Thyroid gland (tissue), 4 donors: Measurements from ENCODE around the gene PIGS. TPM values are rescaled to one million over a fixed set of nuclear protein-coding genes. Genes with fewer than 3 reads are reported as not detected.
"Not testable (repeated sequence)": the region's sequence is repeated elsewhere in the genome, so short reads cannot be mapped to it uniquely, and the experiment has no call there.

Experiments used
- DNase-seq, 2 donors: peaks; one replicate each; pipeline ENCODE4 v3.0.0-alpha.2; 2019
- H3K27ac ChIP-seq, 3 donors: fragments of 200-600 bp; sonication (generic); 1 replicate in 2 of 3; 2 replicates in 1 of 3; pipeline ENCODE4 v1.5.1; 2016 to 2019; ENCODE audit warnings: mild to moderate bottlenecking in 1 of 3, moderate library complexity in 1 of 3
- H3K27me3 ChIP-seq: fragments of 200-600 bp; sonication (generic); one replicate; pipeline ENCODE4 v1.5.1; 2019
- H3K36me3 ChIP-seq, 2 donors: fragments of 200-600 bp; sonication (generic); one replicate each; pipeline ENCODE4 v1.5.1; 2016 to 2019
- H3K4me1 ChIP-seq, 2 donors: fragments of 200-600 bp; sonication (generic); one replicate each; pipeline ENCODE4 v1.5.1; 2017 to 2019
- H3K4me3 ChIP-seq, 3 donors: fragments of 200-600 bp; sonication (generic); replicated peaks in 1 of 3; 1 replicate in 2 of 3; 2 replicates in 1 of 3; pipeline ENCODE4 v1.5.1; 2016; ENCODE audit warnings: mild to moderate bottlenecking in 1 of 3
- H3K9me3 ChIP-seq: fragments of 200-600 bp; sonication (generic); one replicate; pipeline ENCODE4 v1.5.1; 2017
- CTCF ChIP-seq, 6 experiments: fragments of 200-600 bp in 3 of 6; fragments of 450-650 bp in 3 of 6; sonication (generic) in 3 of 6; IDR thresholded peaks; one replicate each; pipeline ENCODE4 v1.5.1; 2016 to 2019; ENCODE audit warnings: antibody characterized with exemption in 6 of 6, mild to moderate bottlenecking in 2 of 6, inconsistent platforms in 1 of 6, moderate library complexity in 1 of 6
- POLR2A ChIP-seq, 2 donors: fragments of 450-650 bp; IDR thresholded peaks; one replicate each; pipeline ENCODE4 v1.6.1; 2017; ENCODE audit warnings: antibody characterized with exemption in 2 of 2, mild to moderate bottlenecking in 2 of 2, moderate library complexity in 1 of 2
- WGBS, 2 donors: methylation state at CpG; one replicate each; pipeline ENCODE4 v1.1.5; 2017; 5-methylcytosine and 5-hydroxymethylcytosine counted together
- intact Hi-C: fragments of 100-400 bp; cut with DNase I; formaldehyde crosslinking; loops from one replicate; pipeline ENCODE4 v1.15.1; 2023
- total RNA-seq, 4 donors: library from RNA; depleted of rRNA; stranded (reverse); fragments of >200 nt; gene quantifications; one replicate each; pipeline ENCODE4 v1.2.3, GENCODE V29; 2016

PIGS gene
- total RNA-seq, 4 donors from 2014 or later = 37.2 to 111 (median 74.7) TPM

GRCh38 chr17:28613931-28614381 is 42.6 kb upstream of the PIGS start, which contains the start of gene RSKR:
Gene RSKR, minus strand, starts transcription at chr17:28614185. Its CDS starts 24 bp downstream, at chr17:28614161.
- TF ChIP-seq POLR2A (IDR thresholded peaks at IDR 0.05) (no peak), CTCF (IDR thresholded peaks at IDR 0.05) (no peak)
- H3K9me3 ChIP-seq = no peaks in the 10 kb centered on the region
- H3K27me3 ChIP-seq = no peaks in the 10 kb centered on the region
- H3K4me3 ChIP-seq = no peak within 1 kb of the TSS
- DNase-seq = no peak
- H3K4me1 ChIP-seq = peaks cover 0 to 6% of the 10 kb centered on the region in 2 donors
- intact Hi-C loops = loop anchor here (2.0 to 5.0 kb wide), 2 partner anchors 67 to 122 kb away; no protein-coding TSS in a partner anchor
- H3K36me3 ChIP-seq = peaks cover 47 to 50% of the 10 kb centered on the region in 2 donors
- peak within 1 kb of the TSS in 1 of 3 donors; percentile 15 for H3K27ac ChIP-seq
- WGBS, 2 donors = 87% methylated on average over 5 of the region's 5 CpGs

GRCh38 chr17:28612936-28613872 is 41.9 kb upstream of the PIGS start:
- DNase-seq = peak; percentile 48 to 49
- 78 to 87% methylated on average over 6 of the region's 6 CpGs for WGBS, 2 donors
- TF ChIP-seq POLR2A (IDR thresholded peaks at IDR 0.05) (no peak), CTCF (IDR thresholded peaks at IDR 0.05) (peak; percentile 33 to 76 (median 58))
- peak overlapping the region in 1 of 3 donors; percentile 15 for H3K27ac ChIP-seq
- peaks cover 40 to 43% of the 10 kb centered on the region in 2 donors for H3K36me3 ChIP-seq
- H3K9me3 ChIP-seq = no peaks in the 10 kb centered on the region
- no peaks in the 10 kb centered on the region for H3K27me3 ChIP-seq
- intact Hi-C loops = loop anchor here (2.0 to 5.0 kb wide), 2 partner anchors 66 to 121 kb away; no protein-coding TSS in a partner anchor
- H3K4me3 ChIP-seq = no peak overlapping the region
- H3K4me1 ChIP-seq = peaks cover 0 to 6% of the 10 kb centered on the region in 2 donors

GRCh38 chr17:28612531-28612930 is 41.2 kb upstream of the PIGS start:
- peaks cover 0 to 6% of the 10 kb centered on the region in 2 donors for H3K4me1 ChIP-seq
- no peak for DNase-seq
- intact Hi-C loops = loop anchor here (2.0 to 5.0 kb wide), 2 partner anchors 66 to 120 kb away; no protein-coding TSS in a partner anchor
- H3K27ac ChIP-seq = peak overlapping the region in 1 of 3 donors; percentile 15
- 33 to 45% methylated on average over 2 of the region's 2 CpGs for WGBS, 2 donors
- H3K9me3 ChIP-seq = no peaks in the 10 kb centered on the region
- H3K27me3 ChIP-seq = no peaks in the 10 kb centered on the region
- H3K36me3 ChIP-seq = peaks cover 33 to 36% of the 10 kb centered on the region in 2 donors
- TF ChIP-seq POLR2A (IDR thresholded peaks at IDR 0.05) = no peak
- TF ChIP-seq CTCF (IDR thresholded peaks at IDR 0.05) = no peak
- no peak overlapping the region for H3K4me3 ChIP-seq

GRCh38 chr17:28610376-28610775 is 39.1 kb upstream of the PIGS start:
- Histone ChIP-seq H3K27me3 (no peaks in the 10 kb centered on the region), H3K36me3 (peaks cover 12 to 15% of the 10 kb centered on the region in 2 donors), H3K9me3 (no peaks in the 10 kb centered on the region), H3K4me1 (peaks cover 0 to 9% of the 10 kb centered on the region in 2 donors), H3K4me3 (no peak overlapping the region), H3K27ac (no peak overlapping the region)
- WGBS, 2 donors = 88 to 91% methylated on average over 8 of the region's 8 CpGs
- no peak for DNase-seq
- intact Hi-C loops = loop anchor here (5.0 kb wide), 1 partner anchor 118 kb away; no protein-coding TSS in a partner anchor
- TF ChIP-seq POLR2A (IDR thresholded peaks at IDR 0.05) (no peak), CTCF (IDR thresholded peaks at IDR 0.05) (no peak)

- Histone ChIP-seq H3K4me1 (peaks cover 0 to 21% of the 10 kb centered on the region in 2 donors), H3K4me3 (peak overlapping the region in 1 of 3 donors; percentile 17), H3K27ac (peak overlapping the region in 2 of 3 donors; percentile 42 to 76)
- H3K9me3 ChIP-seq, DNase-seq, H3K36me3 ChIP-seq, H3K27me3 ChIP-seq, intact Hi-C loops: not testable (repeated sequence)
- 80 to 88% methylated on average over 2 to 3 of the region's 31 CpGs for WGBS, 2 donors
Measured at GRCh38 chr17:28604031-28604430, 32.7 kb upstream of the PIGS start.
